ENCODE results near the gene GRID1. TPM values are rescaled to one million over a fixed set of nuclear protein-coding genes. Genes with fewer than 3 reads are reported as not detected.

GRID1 gene
- total RNA-seq, 1 donor from 2014 or later, result 1.1 TPM

DNA sequence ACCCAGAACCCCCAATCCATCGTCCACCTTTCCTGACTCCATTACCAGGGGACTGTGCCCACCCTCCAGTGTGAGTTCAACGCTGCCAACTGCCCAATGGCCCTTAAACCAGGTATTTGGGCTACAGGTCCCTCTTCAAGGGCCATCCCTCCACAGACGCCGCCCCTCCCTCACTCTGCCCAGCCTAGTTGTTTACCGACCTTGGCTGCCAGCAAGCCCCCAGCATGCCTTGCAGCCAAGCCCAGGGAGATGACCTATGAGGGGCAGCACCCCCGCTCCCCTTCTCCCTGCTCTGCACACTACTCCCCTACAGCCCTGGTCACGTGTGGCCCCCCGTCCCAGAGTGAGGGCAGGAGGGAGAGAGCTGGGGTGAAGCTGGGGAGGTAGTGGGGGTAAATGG, 147.3 kb downstream of the GRID1 start:
- Mint-ChIP-seq H3K9me3 (no peaks in the 10 kb centered on the region), H3K4me1 (no peaks in the 10 kb centered on the region), H3K27me3 (ENCODE audit: low read depth) (no peaks in the 10 kb centered on the region), H3K4me3 (no peak overlapping the region), H3K27ac (ENCODE audit: unreplicated experiment) (no peak overlapping the region), H3K36me3 (ENCODE audit: low read depth) (no peaks in the 10 kb centered on the region)
- no peak for DNase-seq (ENCODE audit: low read depth, low spot score)
- TF ChIP-seq, protein P1, sequence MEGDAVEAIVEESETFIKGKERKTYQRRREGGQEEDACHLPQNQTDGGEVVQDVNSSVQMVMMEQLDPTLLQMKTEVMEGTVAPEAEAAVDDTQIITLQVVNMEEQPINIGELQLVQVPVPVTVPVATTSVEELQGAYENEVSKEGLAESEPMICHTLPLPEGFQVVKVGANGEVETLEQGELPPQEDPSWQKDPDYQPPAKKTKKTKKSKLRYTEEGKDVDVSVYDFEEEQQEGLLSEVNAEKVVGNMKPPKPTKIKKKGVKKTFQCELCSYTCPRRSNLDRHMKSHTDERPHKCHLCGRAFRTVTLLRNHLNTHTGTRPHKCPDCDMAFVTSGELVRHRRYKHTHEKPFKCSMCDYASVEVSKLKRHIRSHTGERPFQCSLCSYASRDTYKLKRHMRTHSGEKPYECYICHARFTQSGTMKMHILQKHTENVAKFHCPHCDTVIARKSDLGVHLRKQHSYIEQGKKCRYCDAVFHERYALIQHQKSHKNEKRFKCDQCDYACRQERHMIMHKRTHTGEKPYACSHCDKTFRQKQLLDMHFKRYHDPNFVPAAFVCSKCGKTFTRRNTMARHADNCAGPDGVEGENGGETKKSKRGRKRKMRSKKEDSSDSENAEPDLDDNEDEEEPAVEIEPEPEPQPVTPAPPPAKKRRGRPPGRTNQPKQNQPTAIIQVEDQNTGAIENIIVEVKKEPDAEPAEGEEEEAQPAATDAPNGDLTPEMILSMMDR (conservative IDR thresholded peaks at IDR 0.05), result no peak

DNA sequence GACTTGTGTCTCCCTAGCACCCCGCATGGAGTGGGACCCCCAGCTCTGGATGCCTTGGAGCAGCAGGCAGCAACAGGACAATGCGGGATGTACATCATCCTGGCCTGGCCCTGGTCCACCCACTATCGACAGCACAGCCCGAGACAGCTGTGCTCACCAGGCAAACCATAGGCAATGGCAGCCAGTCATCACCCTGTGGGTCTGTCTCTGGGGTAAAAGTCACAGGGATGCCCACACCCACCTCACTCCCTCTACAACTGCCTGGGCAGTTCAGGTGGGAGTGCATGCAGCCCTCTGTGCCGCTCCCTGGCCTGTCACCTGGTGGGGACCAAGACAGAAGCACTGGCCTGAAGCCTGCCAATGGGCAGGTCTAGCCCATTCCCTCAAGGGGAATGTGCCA, 147.8 kb downstream of the GRID1 start:
- Mint-ChIP-seq H3K27me3 (ENCODE audit: low read depth) (no peaks in the 10 kb centered on the region), H3K9me3 (no peaks in the 10 kb centered on the region), H3K4me1 (no peaks in the 10 kb centered on the region), H3K36me3 (ENCODE audit: low read depth) (no peaks in the 10 kb centered on the region), H3K4me3 (no peak overlapping the region), H3K27ac (ENCODE audit: unreplicated experiment) (no peak overlapping the region)
- TF ChIP-seq, protein P1 (conservative IDR thresholded peaks at IDR 0.05), result no peak
- DNase-seq (ENCODE audit: low read depth, low spot score), result no peak

DNA sequence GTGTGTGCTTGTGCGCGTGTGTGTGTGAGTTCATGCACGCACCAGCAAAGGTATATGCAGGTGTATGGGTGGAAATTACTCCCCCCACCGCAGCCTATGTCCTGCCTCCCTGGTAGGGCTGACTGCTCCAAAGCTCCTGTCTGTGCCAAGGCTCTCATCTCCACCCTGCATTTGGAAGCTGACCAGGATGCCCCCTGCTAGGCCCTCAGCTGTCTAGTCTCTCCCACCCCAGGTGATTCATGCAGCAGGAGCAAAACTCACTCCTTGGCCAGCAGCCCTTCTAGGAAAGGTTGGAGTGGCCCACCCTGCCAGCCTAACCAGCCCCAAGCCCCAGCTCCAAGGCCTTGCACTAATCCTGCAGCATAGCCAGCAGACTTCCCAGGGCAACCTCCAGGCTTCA, 148.4 kb downstream of the GRID1 start:
- Mint-ChIP-seq H3K4me1 (no peaks in the 10 kb centered on the region), H3K9me3 (no peaks in the 10 kb centered on the region), H3K4me3 (no peak overlapping the region), H3K27ac (ENCODE audit: unreplicated experiment) (no peak overlapping the region), H3K27me3 (ENCODE audit: low read depth) (no peaks in the 10 kb centered on the region), H3K36me3 (ENCODE audit: low read depth) (no peaks in the 10 kb centered on the region)
- TF ChIP-seq, protein P1 (conservative IDR thresholded peaks at IDR 0.05), result no peak
- no peak for DNase-seq (ENCODE audit: low read depth, low spot score)

DNA sequence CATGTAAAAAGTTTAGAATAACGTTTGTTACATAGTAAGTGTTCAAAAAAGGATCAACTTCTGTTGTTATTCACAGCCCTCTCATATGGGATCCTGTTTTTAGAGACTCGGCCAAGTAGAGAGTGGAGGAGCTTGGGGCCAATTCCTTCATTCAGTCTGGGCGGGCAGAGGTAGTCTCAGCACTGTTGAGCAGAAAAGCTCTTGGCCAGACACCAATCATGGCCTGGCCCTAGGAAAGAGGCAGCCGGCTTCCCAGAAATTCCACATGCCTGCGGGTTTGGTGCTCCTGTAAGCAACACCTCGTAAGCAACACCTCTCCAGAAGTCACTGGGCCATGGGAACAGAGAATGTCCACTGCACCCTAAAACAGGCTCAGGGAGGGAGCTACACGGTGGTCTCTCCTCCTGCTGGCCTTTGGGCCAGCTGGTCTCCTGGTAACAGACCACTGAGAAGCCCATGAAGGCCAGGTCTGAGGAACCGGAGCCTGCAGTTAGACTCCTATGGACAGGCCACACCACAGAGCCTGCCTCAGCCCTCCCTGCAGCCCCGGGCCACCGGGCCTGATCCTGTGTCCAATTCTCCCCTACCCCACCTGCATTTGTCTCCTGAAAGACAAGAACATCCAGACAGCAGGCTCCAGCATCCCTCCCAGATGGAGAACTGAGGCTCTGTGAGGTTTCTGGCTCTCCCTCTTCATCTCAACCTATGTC, 149.1 kb downstream of the GRID1 start:
- TF ChIP-seq, protein P1 (conservative IDR thresholded peaks at IDR 0.05), result no peak
- no peaks in the 10 kb centered on the region for H3K4me1 Mint-ChIP-seq
- no peak overlapping the region for H3K4me3 Mint-ChIP-seq
- H3K9me3 Mint-ChIP-seq, result no peaks in the 10 kb centered on the region
- no peak overlapping the region for H3K27ac Mint-ChIP-seq (ENCODE audit: unreplicated experiment)
- no peaks in the 10 kb centered on the region for H3K27me3 Mint-ChIP-seq (ENCODE audit: low read depth)
- no peak for DNase-seq (ENCODE audit: low read depth, low spot score)
- H3K36me3 Mint-ChIP-seq (ENCODE audit: low read depth), result no peaks in the 10 kb centered on the region

DNA sequence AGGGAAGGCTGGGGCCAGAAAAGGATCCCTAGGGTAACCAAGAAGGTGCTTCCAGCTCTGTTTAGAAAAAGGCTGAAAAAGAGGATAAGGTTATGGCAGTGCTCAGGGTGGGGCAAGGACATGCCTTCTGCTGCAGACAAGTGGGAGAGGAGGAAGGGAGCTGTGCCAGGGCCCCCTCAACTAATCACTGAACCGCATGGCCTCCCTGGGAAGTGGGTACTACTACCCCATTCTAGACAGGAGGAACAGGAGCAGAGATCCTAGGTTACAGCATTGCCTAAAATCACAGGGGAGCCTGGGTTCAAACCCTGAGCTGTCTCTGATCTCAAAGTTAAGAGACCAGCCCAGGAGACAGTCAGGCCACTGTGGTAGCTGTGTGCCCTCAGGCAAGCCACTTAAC, 149.7 kb downstream of the GRID1 start:
- TF ChIP-seq, protein P1 (conservative IDR thresholded peaks at IDR 0.05), result no peak
- Mint-ChIP-seq H3K27me3 (ENCODE audit: low read depth) (no peaks in the 10 kb centered on the region), H3K27ac (ENCODE audit: unreplicated experiment) (no peak overlapping the region), H3K4me3 (no peak overlapping the region), H3K4me1 (no peaks in the 10 kb centered on the region), H3K9me3 (no peaks in the 10 kb centered on the region), H3K36me3 (ENCODE audit: low read depth) (no peaks in the 10 kb centered on the region)
- no peak for DNase-seq (ENCODE audit: low read depth, low spot score)

Data from neural crest cell (in vitro differentiated cells).